Esophagus squamous epithelium (tissue), 5 donors: Measurements from ENCODE around the gene TUFM. TPM values are rescaled to one million over a fixed set of nuclear protein-coding genes. Genes with fewer than 3 reads are reported as not detected.
"Not testable (repeated sequence)": the region's sequence is repeated elsewhere in the genome, so short reads cannot be mapped to it uniquely, and the experiment has no call there.

Experiments used
- DNase-seq: peaks from one replicate; lab custom pipeline; 2025; lab: John Stamatoyannopoulos, UW
- H3K27ac ChIP-seq, 4 donors: fragments of 200-600 bp; sonication (generic); one replicate each; pipeline ENCODE4 v1.5.1; 2016 to 2019; ENCODE audit warnings: mild to moderate bottlenecking in 1 of 4
- H3K27me3 ChIP-seq, 4 donors: fragments of 200-600 bp; sonication (generic); 1 replicate in 3 of 4; 2 replicates in 1 of 4; pipeline versions ENCODE4 v1.5.1 to v1.6.0; 2017 to 2021; ENCODE audit warnings: antibody characterized with exemption in 1 of 4
- H3K36me3 ChIP-seq, 3 donors: fragments of 200-600 bp; sonication (generic); one replicate each; pipeline ENCODE4 v1.5.1; 2016 to 2019
- H3K4me1 ChIP-seq, 3 donors: fragments of 200-600 bp; sonication (generic); one replicate each; pipeline ENCODE4 v1.5.1; 2017 to 2019
- H3K4me3 ChIP-seq, 4 donors: fragments of 200-600 bp; sonication (generic); 1 replicate in 3 of 4; 2 replicates in 1 of 4; pipeline ENCODE4 v1.5.1; 2016 to 2019; ENCODE audit warnings: mild to moderate bottlenecking in 2 of 4, moderate library complexity in 1 of 4
- H3K9me3 ChIP-seq, 3 donors: fragments of 200-600 bp; sonication (generic); one replicate each; pipeline ENCODE4 v1.5.1; 2016 to 2019
- WGBS, 2 donors: methylation state at CpG; one replicate each; pipeline ENCODE4 v1.1.5; 2018; 5-methylcytosine and 5-hydroxymethylcytosine counted together
- intact Hi-C: fragments of 100-400 bp; cut with DNase I; formaldehyde crosslinking; loops from one replicate; pipeline ENCODE4 v1.15.0; 2022
- small RNA-seq, 4 donors: library from RNA; depleted of rRNA; stranded (forward); fragments of <200 nt; gene quantifications; one replicate each; pipeline ENCODE3, GENCODE V24; 2016
- total RNA-seq, 4 donors: library from RNA; depleted of rRNA; stranded (reverse); fragments of >200 nt; gene quantifications; one replicate each; pipeline ENCODE4 v1.1.0, GENCODE V29; 2016
- TF ChIP-seq, protein P1 (sequence below), 6 experiments: fragments of 450-650 bp in 4 of 6; fragments of 200-600 bp in 2 of 6; sonication (generic) in 2 of 6; IDR thresholded peaks; one replicate each; pipeline ENCODE4 v1.5.1; 2016 to 2019; ENCODE audit warnings: antibody characterized with exemption in 6 of 6, mild to moderate bottlenecking in 4 of 6, moderate library complexity in 4 of 6
- donor health status: DM: yes; HTN: yes; CAD: no.

TUFM gene
- total RNA-seq, 4 donors from 2014 or later: 105 to 143 (median 121) TPM

DNA sequence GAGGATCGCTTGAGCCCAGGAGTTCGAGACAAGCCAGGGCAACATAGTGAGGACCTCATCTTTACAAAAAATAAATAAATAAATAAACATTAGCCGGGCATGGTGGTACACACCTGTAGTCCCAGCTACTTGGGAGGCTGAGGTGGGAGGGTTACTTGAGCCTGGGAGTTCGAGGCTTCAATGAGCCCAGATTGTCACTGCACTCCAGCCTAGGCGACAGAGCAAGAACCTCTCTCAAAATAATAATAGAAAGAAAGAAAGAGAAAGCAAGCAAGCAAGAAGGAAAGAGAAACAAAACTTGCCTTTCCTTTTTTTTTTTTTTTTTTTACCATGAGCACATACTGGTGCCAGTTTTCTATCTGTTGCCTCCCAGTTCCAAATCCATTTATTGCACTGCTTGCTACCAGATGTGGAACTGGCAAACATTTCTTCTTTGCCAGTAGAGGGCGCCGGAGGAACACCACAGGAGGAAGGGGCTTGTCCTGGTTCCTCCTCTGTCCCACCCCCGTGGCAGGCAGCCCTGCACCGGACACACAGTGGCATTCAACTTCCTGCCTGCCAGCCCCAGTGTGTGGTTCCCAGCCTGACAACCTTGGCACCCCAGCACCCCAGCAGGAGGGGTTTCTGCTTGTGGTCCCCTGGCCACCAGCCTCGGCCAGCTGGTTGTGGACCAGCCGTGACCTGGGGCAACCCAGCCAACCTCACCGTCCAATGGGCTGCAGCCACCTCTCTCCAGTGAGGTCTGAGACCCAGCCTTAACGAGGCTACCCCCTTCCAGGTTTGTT is 43.7 kb downstream of the TUFM start:
- H3K4me3 ChIP-seq: peak overlapping the region in 1 of 4 donors; percentile 47
- TF ChIP-seq, protein P1, sequence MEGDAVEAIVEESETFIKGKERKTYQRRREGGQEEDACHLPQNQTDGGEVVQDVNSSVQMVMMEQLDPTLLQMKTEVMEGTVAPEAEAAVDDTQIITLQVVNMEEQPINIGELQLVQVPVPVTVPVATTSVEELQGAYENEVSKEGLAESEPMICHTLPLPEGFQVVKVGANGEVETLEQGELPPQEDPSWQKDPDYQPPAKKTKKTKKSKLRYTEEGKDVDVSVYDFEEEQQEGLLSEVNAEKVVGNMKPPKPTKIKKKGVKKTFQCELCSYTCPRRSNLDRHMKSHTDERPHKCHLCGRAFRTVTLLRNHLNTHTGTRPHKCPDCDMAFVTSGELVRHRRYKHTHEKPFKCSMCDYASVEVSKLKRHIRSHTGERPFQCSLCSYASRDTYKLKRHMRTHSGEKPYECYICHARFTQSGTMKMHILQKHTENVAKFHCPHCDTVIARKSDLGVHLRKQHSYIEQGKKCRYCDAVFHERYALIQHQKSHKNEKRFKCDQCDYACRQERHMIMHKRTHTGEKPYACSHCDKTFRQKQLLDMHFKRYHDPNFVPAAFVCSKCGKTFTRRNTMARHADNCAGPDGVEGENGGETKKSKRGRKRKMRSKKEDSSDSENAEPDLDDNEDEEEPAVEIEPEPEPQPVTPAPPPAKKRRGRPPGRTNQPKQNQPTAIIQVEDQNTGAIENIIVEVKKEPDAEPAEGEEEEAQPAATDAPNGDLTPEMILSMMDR (IDR thresholded peaks at IDR 0.05): peak in 2 of 6 experiments; percentile 18 to 39
- DNase-seq, H3K27me3 ChIP-seq, intact Hi-C loops, H3K9me3 ChIP-seq, H3K36me3 ChIP-seq, H3K4me1 ChIP-seq: not testable (repeated sequence)
- H3K27ac ChIP-seq: peak overlapping the region in 2 of 4 donors; percentile 11 to 57
- 50 to 64% methylated on average over 1 to 2 of the region's 13 CpGs for WGBS, 2 donors

Small RNAs within 50 kb of the gene (small RNA-seq; reads per million reads assigned to genes)
- gene RF00416: 0 reads per million in 4 donors

Other genes with a start within 250 kb of the TUFM start
- under 1 TPM in 3 of 4 donors, not detected in 1; 0.26 to 0.49 (median 0.38) TPM for gene SULT1A2, start 249.3 kb downstream of the TUFM start, total RNA-seq
- gene SULT1A1, start 236.3 kb downstream of the TUFM start, total RNA-seq: 10 to 100 TPM in 2 of 4 donors, 1 to 10 TPM in 2; 4.1 to 17.2 (median 8.3) TPM
- under 1 TPM in 1 of 4 donors, not detected in 3; 0.22 TPM for gene NPIPB8, start 208.3 kb downstream of the TUFM start, total RNA-seq
- 100 to 1,000 TPM; 187 to 337 (median 204) TPM for gene EIF3C, start 134.9 kb downstream of the TUFM start, total RNA-seq
- gene NPIPB9, start 94.6 kb downstream of the TUFM start, total RNA-seq: 1 to 10 TPM in 1 of 4 donors, not detected in 3; 5.0 TPM
- gene ATXN2L, start 23.3 kb downstream of the TUFM start, total RNA-seq: 10 to 100 TPM; 42.1 to 72.7 (median 67.1) TPM
- gene SH2B1, start 17.5 kb upstream of the TUFM start, total RNA-seq: 10 to 100 TPM; 11.0 to 28.2 (median 18.8) TPM
- gene ATP2A1, start 32.1 kb upstream of the TUFM start, total RNA-seq: under 1 TPM in 2 of 4 donors, not detected in 2; 0.19 to 0.26 TPM
- gene RABEP2, start 78.9 kb upstream of the TUFM start, total RNA-seq: 10 to 100 TPM; 28.7 to 47.2 (median 37.2) TPM
- gene CD19, start 85.6 kb upstream of the TUFM start, total RNA-seq: under 1 TPM in 2 of 4 donors, not detected in 2; 0.19 to 0.42 TPM
- 10 to 100 TPM; 17.4 to 36.6 (median 24.2) TPM for gene NFATC2IP, start 104.6 kb upstream of the TUFM start, total RNA-seq
- gene SPNS1, start 128.4 kb upstream of the TUFM start, total RNA-seq: 10 to 100 TPM; 15.3 to 26.3 (median 18.5) TPM
- gene LAT, start 138.7 kb upstream of the TUFM start, total RNA-seq: 1 to 10 TPM in 3 of 4 donors, under 1 TPM in 1; 0.76 to 7.4 (median 2.5) TPM